GM21576 (cell line): ENCODE measurements around the gene VCPKMT.

Experiments
- ATAC-seq: cut with Tn5 transposase; IDR thresholded peaks from one replicate; pipeline ENCODE4 v1.9.1; 2021; ENCODE audit warnings: mild to moderate bottlenecking, moderate library complexity; ENCODE audit not compliant: unreplicated experiment

Gene VCPKMT

DNA sequence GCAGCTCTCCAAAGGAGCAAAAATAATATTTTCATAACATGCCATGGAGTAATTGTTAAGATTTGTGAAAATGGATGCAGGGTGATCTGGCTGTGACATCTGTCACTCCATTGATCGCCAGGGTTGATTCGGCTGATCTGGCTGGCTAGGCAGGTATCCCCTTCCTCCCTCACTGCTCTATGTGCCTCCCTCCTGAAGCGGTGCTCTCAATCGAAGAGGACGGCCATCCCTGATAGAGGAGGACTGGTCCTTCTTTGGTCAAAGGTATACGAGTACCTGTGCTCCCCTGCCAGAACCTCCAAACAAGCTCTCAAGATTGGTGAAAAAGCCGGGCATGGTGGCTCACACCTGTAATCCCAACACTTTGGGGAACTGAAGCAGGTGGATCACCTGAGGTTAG is 47.9 kb downstream of the VCPKMT start:
- ATAC-seq = no peak

DNA sequence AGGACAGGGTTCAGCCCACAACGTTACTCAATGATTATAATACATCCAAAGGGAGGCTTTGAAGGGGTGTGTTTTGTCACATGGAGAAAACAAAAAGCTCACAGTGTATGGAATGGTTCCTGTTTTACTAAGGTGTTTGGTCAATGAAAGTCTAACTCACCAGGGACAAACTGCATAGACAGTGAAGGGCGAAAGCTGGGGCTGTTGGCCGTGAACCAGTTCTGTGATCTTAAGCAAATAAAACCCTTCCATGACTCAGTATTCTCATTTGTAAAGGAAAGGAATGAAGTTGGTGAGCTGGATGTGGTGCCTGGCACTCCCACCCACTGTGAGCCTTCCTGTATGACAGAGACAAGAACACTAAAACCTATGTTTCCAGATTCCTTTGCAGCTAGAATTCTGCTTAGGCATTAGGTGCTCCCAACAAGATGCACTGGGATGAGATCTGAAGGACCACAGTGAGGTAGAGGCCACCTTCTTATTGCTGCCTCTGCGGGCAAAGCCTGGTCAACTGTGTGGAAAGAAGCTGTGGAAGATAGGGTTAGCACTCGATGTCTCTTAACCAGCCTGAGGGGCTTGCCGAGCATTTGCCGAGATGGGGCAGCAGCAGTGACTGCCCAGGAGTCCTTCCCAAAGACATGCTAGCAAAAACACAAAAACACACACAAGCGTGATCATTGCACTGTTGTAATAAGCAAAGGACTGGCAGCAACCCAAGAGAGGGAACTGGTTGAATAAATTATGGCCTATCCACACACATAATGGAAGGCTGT is 48.5 kb downstream of the VCPKMT start:
- no peak for ATAC-seq

DNA sequence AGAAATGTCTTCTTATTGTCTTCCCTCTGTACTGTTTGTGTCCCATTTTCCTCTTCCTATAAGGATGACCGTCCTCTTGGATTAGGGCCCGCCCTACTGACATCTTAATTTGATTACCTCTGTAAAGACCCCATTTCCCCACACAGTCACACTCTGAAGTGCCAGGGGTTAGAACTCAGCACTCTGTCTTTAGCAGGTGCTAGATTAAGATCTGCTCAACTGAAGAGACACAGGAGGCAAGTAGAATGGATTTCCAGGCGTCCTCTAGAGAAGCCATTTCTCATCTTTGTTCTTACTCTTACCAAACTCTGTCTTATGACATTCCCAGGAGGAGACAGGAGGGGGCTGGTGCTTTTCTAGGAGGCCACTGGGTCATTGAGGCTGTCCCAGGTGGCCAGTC is 50.8 kb downstream of the VCPKMT start:
- no peak for ATAC-seq

DNA sequence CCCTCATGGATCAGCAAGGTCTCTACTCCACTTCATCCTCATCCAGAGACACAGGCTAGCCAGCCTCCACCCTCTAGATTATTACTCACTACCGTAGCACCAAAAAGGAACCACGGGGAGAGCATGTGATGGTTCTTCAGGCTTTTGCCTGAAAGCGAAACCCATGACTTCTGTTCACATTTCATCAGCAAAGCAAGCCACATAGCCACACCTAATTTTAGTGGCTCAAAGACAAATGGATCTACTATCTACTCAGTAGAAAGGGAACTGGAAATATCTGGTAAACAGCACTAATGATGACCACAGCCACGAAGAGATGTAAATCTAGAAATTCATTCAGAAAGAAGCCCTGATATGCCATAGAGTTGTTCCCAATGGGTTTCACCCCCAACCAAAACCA is 51.4 kb downstream of the VCPKMT start:
- peak; percentile 63 for ATAC-seq

DNA sequence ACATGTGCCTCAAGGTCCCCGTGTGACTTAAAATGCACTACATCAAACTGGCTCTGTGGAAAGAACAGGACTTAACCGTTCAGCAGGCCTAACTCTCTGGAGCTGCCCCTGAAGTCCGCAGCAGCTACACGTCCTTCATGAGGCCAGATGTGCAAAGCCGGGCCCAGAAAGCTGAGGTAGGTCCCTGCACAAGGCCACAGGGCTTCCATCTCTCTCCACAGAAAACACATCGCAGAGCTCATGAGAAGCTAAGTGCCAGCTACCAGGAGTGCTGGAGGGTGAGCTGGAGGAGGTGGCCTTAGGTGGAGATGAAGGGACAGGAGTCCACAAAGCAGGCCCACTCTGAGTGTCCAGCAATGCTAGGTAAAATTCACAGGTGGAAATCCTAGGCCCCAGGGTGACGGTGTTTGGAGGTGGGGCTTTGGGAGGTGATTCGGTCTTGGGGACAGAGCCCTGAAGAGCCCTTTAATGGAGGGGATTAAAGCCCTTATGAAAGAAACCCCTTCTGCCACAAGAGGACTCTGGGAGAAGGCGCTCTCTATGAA is 52.4 kb downstream of the VCPKMT start:
- ATAC-seq = no peak

DNA sequence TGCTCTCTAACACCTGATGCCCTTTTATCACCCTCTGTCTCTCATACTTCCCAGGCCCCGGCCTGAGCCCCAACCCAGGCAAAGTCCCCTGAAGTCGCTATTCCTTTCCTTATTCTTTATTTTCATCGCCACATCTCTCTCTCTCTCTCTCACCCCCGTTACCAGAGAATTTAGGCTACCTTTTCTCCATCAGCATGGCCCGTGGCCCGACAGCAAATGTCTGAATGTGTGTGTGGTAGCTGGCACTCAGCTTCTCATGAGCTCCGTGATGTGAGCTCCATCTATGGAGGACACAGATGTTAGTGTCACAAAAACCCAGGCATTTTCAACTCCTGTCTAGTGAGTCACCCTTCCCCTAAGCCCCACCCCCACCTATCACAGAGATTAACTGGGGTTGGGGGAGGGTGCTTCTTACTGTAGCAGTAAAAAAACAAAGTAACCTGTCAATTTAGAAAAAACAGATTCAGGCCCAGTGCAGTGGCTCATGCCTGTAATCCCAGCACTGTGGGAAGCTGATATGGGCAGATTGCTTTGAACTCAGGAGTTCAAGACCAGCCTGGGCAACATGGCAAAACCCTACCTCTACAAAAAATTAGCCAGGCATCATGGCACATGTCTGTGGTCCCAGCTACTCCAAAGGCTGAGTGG is 53.8 kb downstream of the VCPKMT start:
- peak; percentile 39 for ATAC-seq

DNA sequence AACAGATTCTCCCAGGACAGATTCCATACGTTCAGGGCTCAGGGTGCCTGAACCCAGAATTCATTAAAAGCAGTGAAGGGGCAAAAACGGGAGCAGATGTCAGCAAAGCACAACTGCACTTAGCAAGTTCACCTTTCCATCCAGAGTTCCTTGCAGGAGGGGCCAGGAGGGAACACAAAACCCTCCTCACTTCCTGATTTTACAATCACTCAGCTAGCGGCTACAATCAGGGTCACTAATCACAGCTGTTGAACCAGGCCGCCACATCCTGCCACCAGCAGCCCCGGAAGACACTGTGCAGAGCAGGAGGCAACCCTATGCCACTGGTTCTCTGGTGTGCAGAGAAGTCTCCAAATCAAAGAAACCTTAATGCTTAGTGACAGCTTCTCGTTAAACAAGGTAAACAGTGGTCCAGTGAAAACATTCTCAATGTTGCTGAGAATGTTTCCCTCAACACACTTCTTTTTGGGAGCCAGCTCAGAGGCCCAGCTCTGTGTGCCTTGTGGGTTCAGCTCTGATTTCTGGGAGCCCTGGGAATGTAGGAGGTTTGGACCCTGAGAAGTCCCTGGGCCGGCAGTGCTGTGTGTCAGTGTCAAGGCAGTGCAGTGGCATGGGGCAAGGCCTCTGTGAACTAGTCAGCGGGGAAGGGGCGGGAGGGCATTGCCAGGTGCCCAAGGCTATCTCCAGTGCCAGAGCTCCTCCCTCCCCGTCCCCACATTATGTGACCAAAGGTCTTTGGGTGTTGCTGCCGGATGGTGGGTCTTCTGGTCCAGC is 54.5 kb downstream of the VCPKMT start:
- ATAC-seq = peak; percentile 59

DNA sequence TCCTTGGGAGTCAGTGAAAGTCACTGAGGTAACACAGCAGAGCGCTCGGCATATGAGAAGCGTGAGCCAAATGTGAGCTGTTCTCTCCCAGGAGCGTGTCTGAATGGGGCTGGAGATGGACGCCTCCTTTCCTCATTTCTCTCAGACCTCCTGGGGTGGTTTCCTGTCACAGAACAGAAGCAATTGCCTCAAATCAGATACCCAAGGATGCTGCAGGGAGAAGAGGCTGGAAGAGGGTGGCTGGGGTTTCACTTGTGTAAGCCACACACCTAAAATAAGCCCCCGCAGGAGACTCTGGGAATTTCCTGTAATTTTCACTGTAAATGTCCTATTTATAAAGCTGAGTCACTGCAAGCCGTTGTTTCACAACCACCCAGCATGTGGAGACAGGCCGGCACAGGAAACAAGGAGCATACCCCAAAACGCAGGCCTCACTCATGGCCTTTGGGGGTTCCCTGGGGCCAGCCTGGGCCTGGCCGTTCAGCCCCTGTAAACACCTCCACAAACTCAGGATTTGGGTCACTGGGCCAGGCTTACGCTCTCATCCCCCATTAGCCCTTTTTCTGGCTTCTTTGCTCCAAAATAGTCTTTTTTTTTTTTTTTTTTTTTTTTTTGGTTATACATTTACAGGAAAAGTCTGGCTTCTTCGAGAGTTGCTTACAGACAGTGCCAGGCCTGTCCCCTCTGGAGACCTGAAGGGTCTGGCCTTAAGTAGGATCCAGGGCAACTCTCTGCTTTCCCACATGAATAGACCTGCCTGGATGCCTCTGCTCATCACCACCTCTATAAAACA is 55.3 kb downstream of the VCPKMT start:
- no peak for ATAC-seq

DNA sequence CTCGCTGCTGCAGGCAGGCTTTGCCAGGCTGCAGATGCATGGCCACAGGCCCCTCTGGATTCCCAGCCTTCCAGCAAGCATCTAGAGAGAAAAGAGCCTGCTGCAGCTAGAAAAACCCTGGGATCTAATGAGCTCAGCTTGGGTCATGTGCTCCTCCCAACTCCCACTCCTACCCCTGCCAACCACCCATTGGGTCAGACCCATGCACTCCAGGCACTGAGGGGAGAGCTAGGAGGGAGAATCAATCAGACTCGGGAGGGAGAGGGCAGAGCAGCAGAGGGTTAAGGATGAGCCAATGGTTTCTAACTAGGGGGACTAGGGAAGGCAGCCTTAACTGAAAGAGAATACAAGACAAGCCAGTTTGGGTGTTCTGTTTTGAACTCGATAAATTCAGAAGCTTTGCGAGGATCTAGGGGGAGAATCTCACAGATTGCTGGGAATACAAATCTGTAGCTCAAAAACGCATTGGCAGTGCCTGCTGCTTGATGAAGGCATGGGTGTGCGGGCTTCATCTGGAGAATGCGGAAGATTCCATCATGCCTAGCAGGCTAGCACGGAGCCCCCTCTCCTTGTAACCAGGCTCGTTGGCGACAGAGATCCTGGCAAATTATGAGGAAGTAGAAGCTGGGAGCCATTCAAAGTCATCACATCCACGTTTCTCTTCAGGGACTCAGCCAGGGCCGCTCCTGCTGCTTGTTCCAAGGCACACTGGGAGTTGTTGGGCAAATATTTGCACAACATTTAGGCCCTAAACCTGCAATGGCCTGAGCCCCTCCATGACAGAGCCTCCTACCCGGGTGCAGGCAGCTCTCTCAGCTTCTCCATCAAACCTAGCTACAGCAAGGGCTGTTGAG is 56.4 kb downstream of the VCPKMT start:
- ATAC-seq = no peak
